ENCODE data around the gene PAGR1. TPM values are rescaled to one million over a fixed set of nuclear protein-coding genes. Genes with fewer than 3 reads are reported as not detected.

Gene PAGR1
- total and polyA plus RNA-seq, 2 donors (not counting 1 experiment from before 2014, with no cell fraction given), result 17.8 to 28.4 TPM

DNA sequence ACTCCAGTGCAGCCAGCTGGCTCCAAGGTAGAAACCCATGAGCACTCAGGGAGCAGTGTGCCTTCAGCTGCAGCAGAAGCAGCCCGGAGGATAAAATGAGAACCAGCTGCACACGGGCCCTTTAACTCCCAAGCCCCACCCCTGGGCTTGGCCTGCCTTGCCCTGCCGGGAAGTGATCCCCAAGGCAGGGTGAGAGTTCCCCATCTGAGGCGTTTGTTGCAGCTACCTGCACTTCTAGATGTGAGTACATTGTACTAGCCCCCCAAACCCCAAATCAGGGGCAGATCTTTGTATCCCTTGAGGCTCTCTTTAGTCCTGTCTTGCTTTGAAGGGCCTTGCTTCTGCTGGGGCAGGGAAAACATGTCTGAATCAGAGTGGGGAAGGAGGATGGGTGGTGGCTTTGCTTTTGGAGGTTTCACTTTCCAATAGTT is 4.3 kb downstream of the PAGR1 start, which contains the start of gene MVP:
Gene MVP, plus strand, starts transcription at position 192 of the 431 bp plus-strand sequence. CDS start 10,088 bp downstream, outside the sequence.
- H3K27me3 ChIP-seq (replicated peaks in 1 of 4; ENCODE audit: control extremely low read depth in 1 of 4, control insufficient read depth in 3 of 4, insufficient read depth in 4 of 4, low read length in 3 of 4), result no peaks in the 10 kb centered on the region
- H3K4me2 ChIP-seq (replicated peaks; ENCODE audit: low read depth, low read length, poor library complexity, severe bottlenecking), result peak within 1 kb of the TSS; percentile 73
- H3K9me3 ChIP-seq (ENCODE audit: control extremely low read depth in 1 of 3, control insufficient read depth in 2 of 3, insufficient read depth in 1 of 3, low read length in 2 of 3), result no peaks in the 10 kb centered on the region
- peak within 1 kb of the TSS; percentile 43 to 93 (median 57) for H3K4me3 ChIP-seq (ENCODE audit: control extremely low read depth in 1 of 5, extremely low read depth in 1 of 5, insufficient read depth in 1 of 5, low read depth in 2 of 5, low read length in 4 of 5)
- CTCF ChIA-PET, result interaction anchor here (0.6 to 5.7 kb wide), 9 partner anchors 9 to 874 kb away, joined by 3 to 66 read pairs (median 5); partner anchors contain the start of genes KIF22 and MAZ
- H4K20me1 ChIP-seq (ENCODE audit: control insufficient read depth, insufficient read depth, low read length, poor library complexity, severe bottlenecking), result peaks cover 73% of the 10 kb centered on the region
- Mint-ChIP-seq H3K27ac (peak within 1 kb of the TSS; percentile 95), H3K4me3 (peak within 1 kb of the TSS; percentile 96), H3K27me3 (no peaks in the 10 kb centered on the region), H3K4me1 (peaks cover 67% of the 10 kb centered on the region), H3K9me3 (ENCODE audit: insufficient read depth) (no peaks in the 10 kb centered on the region)
- H2AFZ ChIP-seq (ENCODE audit: insufficient read depth, low read depth, low read length, poor library complexity, severe bottlenecking), result peak within 1 kb of the TSS; percentile 61
- DNase-seq (peak; percentile 68), ATAC-seq (ENCODE audit: low read depth) (peak; percentile 7)
- peaks cover 0 to 22% of the 10 kb centered on the region in 2 experiments for H3K36me3 ChIP-seq (replicated peaks in 1 of 2; ENCODE audit: control extremely low read depth in 1 of 2, control insufficient read depth in 1 of 2, extremely low read depth in 1 of 2, insufficient read depth in 2 of 2, low read length in 1 of 2)
- H3K9ac ChIP-seq (ENCODE audit: low read length), result peak within 1 kb of the TSS; percentile 65
- intact Hi-C loops (cut with micrococcal nuclease), result loop anchor here (1.0 to 2.0 kb wide), 2 partner anchors 29 to 43 kb away; partner anchors contain the start of gene CDIPT
- POLR2A ChIA-PET, result interaction anchor here (0.5 to 1.3 kb wide), 5 partner anchors 15 to 191 kb away, joined by 3 to 4 read pairs (median 3); no protein-coding TSS in a partner anchor
- H3K4me1 ChIP-seq (ENCODE audit: control insufficient read depth in 2 of 2, insufficient read depth in 2 of 2, low read length in 2 of 2), result peaks cover 38 to 55% of the 10 kb centered on the region in 2 donors
- H3K79me2 ChIP-seq (ENCODE audit: control insufficient read depth, insufficient read depth, low read length), result peaks cover 87% of the 10 kb centered on the region
- TF ChIP-seq, protein P1, sequence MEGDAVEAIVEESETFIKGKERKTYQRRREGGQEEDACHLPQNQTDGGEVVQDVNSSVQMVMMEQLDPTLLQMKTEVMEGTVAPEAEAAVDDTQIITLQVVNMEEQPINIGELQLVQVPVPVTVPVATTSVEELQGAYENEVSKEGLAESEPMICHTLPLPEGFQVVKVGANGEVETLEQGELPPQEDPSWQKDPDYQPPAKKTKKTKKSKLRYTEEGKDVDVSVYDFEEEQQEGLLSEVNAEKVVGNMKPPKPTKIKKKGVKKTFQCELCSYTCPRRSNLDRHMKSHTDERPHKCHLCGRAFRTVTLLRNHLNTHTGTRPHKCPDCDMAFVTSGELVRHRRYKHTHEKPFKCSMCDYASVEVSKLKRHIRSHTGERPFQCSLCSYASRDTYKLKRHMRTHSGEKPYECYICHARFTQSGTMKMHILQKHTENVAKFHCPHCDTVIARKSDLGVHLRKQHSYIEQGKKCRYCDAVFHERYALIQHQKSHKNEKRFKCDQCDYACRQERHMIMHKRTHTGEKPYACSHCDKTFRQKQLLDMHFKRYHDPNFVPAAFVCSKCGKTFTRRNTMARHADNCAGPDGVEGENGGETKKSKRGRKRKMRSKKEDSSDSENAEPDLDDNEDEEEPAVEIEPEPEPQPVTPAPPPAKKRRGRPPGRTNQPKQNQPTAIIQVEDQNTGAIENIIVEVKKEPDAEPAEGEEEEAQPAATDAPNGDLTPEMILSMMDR (IDR thresholded peaks at IDR 0.05), result no peak
- TF ChIP-seq EZH2 (IDR thresholded peaks at IDR 0.05; ENCODE audit: borderline replicate concordance, insufficient read depth, low read depth, low read length, poor library complexity, severe bottlenecking), result no peak
- H3K27ac ChIP-seq (ENCODE audit: low read length in 2 of 2), result peak within 1 kb of the TSS; percentile 82 to 95
- WGBS (ENCODE audit: insufficient coverage), result 0% methylated on average over 4 of the region's 4 CpGs
